HepG2 (cell line): Measurements from ENCODE around the gene VKORC1. TPM values are rescaled to one million over a fixed set of nuclear protein-coding genes. Genes with fewer than 3 reads are reported as not detected.

Experiments used
- CBX5 ChIP-seq: sonication (generic); formaldehyde crosslinking; IDR thresholded peaks from 2 replicates; pipeline ENCODE4 v1.4.0; 2020; ENCODE audit warnings: missing genetic modification reagents, borderline replicate concordance
- CREB3 ChIP-seq: sonication (generic); formaldehyde crosslinking; IDR thresholded peaks from 2 replicates; pipeline ENCODE4 v1.5.0; 2020; ENCODE audit warnings: missing genetic modification reagents
- FOXA3 ChIP-seq: IDR thresholded peaks from 2 replicates; pipeline ENCODE4 v1.6.1; 2016; ENCODE audit warnings: missing genetic modification reagents, missing compliant biosample characterization
- GZF1 ChIP-seq: sonication (generic); formaldehyde crosslinking; IDR thresholded peaks from 2 replicates; pipeline ENCODE4 v1.5.1; 2020; ENCODE audit warnings: mild to moderate bottlenecking, missing genetic modification reagents
- HHEX ChIP-seq: IDR thresholded peaks from 2 replicates; pipeline ENCODE4 v1.6.1; 2016; ENCODE audit warnings: control low read depth
- HNRNPK ChIP-seq: fragments of 200-400 bp; formaldehyde crosslinking; IDR thresholded peaks from 2 replicates; pipeline ENCODE4 v1.6.1; 2018; ENCODE audit warnings: low read length, low read depth, moderate library complexity, mild to moderate bottlenecking; ENCODE audit not compliant: poor library complexity, severe bottlenecking
- KAT8 ChIP-seq: IDR thresholded peaks from 2 replicates; pipeline ENCODE4 v1.6.1; 2016; ENCODE audit warnings: missing genetic modification reagents, missing compliant biosample characterization
- KMT2B ChIP-seq: IDR thresholded peaks from 2 replicates; pipeline ENCODE4 v1.6.1; 2016; ENCODE audit warnings: missing genetic modification reagents, missing compliant biosample characterization
- LCORL ChIP-seq, 2 experiments: fragments of 450-650 bp in 1 of 2; sonication (generic) in 1 of 2; formaldehyde crosslinking in 1 of 2; IDR thresholded peaks; 2 replicates each; pipeline versions ENCODE4 v1.5.0 to v1.6.1; 2017 to 2020; ENCODE audit warnings: antibody characterized with exemption in 1 of 2, missing genetic modification reagents in 1 of 2
- NCOR1 ChIP-seq: fragments of 200-600 bp; sonication (generic); IDR thresholded peaks from 2 replicates; pipeline ENCODE4 v1.7.0; 2017; ENCODE audit warnings: antibody characterized with exemption, low read length, borderline replicate concordance
- NR2F1 ChIP-seq, 2 experiments: fragments of 450-650 bp in 1 of 2; formaldehyde crosslinking in 1 of 2; IDR thresholded peaks; 2 replicates each; pipeline versions ENCODE4 v1.5.0 to v1.6.1; 2016 to 2020; ENCODE audit warnings: mild to moderate bottlenecking in 1 of 2, missing compliant biosample characterization in 1 of 2, missing genetic modification reagents in 1 of 2, moderate library complexity in 1 of 2
- PAF1 ChIP-seq: IDR thresholded peaks from 2 replicates; pipeline ENCODE4 v1.6.1; 2016; ENCODE audit warnings: missing genetic modification reagents, missing compliant biosample characterization
- RBAK ChIP-seq: sonication (generic); formaldehyde crosslinking; IDR thresholded peaks from 2 replicates; pipeline ENCODE4 v1.5.1; 2020; ENCODE audit warnings: mild to moderate bottlenecking, missing genetic modification reagents
- REL ChIP-seq: sonication (generic); formaldehyde crosslinking; conservative IDR thresholded peaks from 2 replicates; pipeline ENCODE4 v1.8.0; 2022; ENCODE audit warnings: mild to moderate bottlenecking, missing genetic modification reagents, moderate library complexity
- SALL2 ChIP-seq: sonication (generic); formaldehyde crosslinking; IDR thresholded peaks from 2 replicates; pipeline ENCODE4 v1.8.1; 2023; ENCODE audit warnings: mild to moderate bottlenecking, missing genetic modification reagents, inconsistent platforms
- SRSF1 ChIP-seq: fragments of 200-400 bp; formaldehyde crosslinking; optimal IDR thresholded peaks from 2 replicates; pipeline ENCODE3; 2017; ENCODE audit warnings: mild to moderate bottlenecking, low read depth, low read length, moderate library complexity
- ZFP36 ChIP-seq: fragments of 150-350 bp; IDR thresholded peaks from 2 replicates; pipeline ENCODE4 v1.6.1; 2018; ENCODE audit warnings: borderline replicate concordance, low read length, low read depth; ENCODE audit not compliant: partially characterized antibody
- ZNF138 ChIP-seq: sonication (generic); formaldehyde crosslinking; IDR thresholded peaks from 2 replicates; pipeline ENCODE4 v1.5.0; 2020; ENCODE audit warnings: mild to moderate bottlenecking, low read depth, missing genetic modification reagents
- ZNF251 ChIP-seq: sonication (generic); formaldehyde crosslinking; IDR thresholded peaks from 2 replicates; pipeline ENCODE4 v1.9.0; 2021; ENCODE audit warnings: mild to moderate bottlenecking, missing genetic modification reagents
- ZNF34 ChIP-seq: sonication (generic); formaldehyde crosslinking; IDR thresholded peaks from 2 replicates; pipeline ENCODE4 v1.4.0; 2020; ENCODE audit warnings: mild to moderate bottlenecking, missing genetic modification reagents, borderline replicate concordance
- ZNF430 ChIP-seq: sonication (generic); formaldehyde crosslinking; IDR thresholded peaks from 2 replicates; pipeline ENCODE4 v1.9.0; 2021; ENCODE audit warnings: mild to moderate bottlenecking, missing genetic modification reagents
- ZNF446 ChIP-seq: sonication (generic); formaldehyde crosslinking; IDR thresholded peaks from 2 replicates; pipeline ENCODE4 v1.5.0; 2020; ENCODE audit warnings: mild to moderate bottlenecking, missing genetic modification reagents
- ZNF496 ChIP-seq: sonication (generic); formaldehyde crosslinking; IDR thresholded peaks from 2 replicates; pipeline ENCODE4 v1.8.1; 2023; ENCODE audit warnings: mild to moderate bottlenecking, moderate library complexity, missing genetic modification reagents; ENCODE audit not compliant: insufficient replicate concordance
- ZNF503 ChIP-seq: sonication (generic); formaldehyde crosslinking; IDR thresholded peaks from 2 replicates; pipeline ENCODE4 v1.4.0; 2020; ENCODE audit warnings: missing genetic modification reagents
- ZNF530 ChIP-seq: sonication (generic); formaldehyde crosslinking; IDR thresholded peaks from 2 replicates; pipeline ENCODE4 v1.5.0; 2020; ENCODE audit warnings: low read depth, mild to moderate bottlenecking, missing genetic modification reagents
- ZNF569 ChIP-seq: sonication (generic); formaldehyde crosslinking; IDR thresholded peaks from 2 replicates; pipeline ENCODE4 v1.5.0; 2020; ENCODE audit warnings: mild to moderate bottlenecking, missing genetic modification reagents, moderate library complexity, borderline replicate concordance
- ZNF766 ChIP-seq: sonication (generic); formaldehyde crosslinking; IDR thresholded peaks from 2 replicates; pipeline ENCODE4 v1.5.0; 2020; ENCODE audit warnings: missing genetic modification reagents, borderline replicate concordance
- ZNF850 ChIP-seq: sonication (generic); formaldehyde crosslinking; conservative IDR thresholded peaks from 2 replicates; pipeline ENCODE4 v1.9.0; 2021; ENCODE audit warnings: mild to moderate bottlenecking, missing genetic modification reagents
- ZSCAN30 ChIP-seq: sonication (generic); formaldehyde crosslinking; IDR thresholded peaks from 2 replicates; pipeline ENCODE4 v1.5.0; 2020; ENCODE audit warnings: mild to moderate bottlenecking, missing genetic modification reagents
- polyA plus RNA-seq, 8 experiments: library from polyadenylated mRNA; depleted of rRNA in 3 of 8; stranded (reverse) in 7 of 8; unstranded in 1 of 8; fragments of >200 nt; fragmentation: Illumina TruSeq in 4 of 8; extraction: Trizol in 4 of 8; gene quantifications; 2 replicates each; pipeline versions ENCODE4 v1.2.1 to v1.2.3, GENCODE V29; 2011 to 2016; ENCODE audit warnings: low read depth in 4 of 8, missing spikeins in 1 of 8, mixed read lengths in 1 of 8; ENCODE audit not compliant: insufficient read depth in 1 of 8
- total RNA-seq, 5 experiments: library from RNA; depleted of rRNA; stranded (reverse); fragments of >200 nt; fragmentation: Illumina TruSeq; extraction: Trizol; gene quantifications; 2 replicates each; pipeline ENCODE4 v1.2.3, GENCODE V29; 2016; ENCODE audit warnings: low read depth in 1 of 5

Gene VKORC1
- total and polyA plus RNA-seq, 2 of the 13 experiments (the other 11 are each of a cell fraction or from before 2014, with no cell fraction given): 141 to 615 TPM

- TF ChIP-seq CBX5 (no peak), ZNF430 (CRISPR knock-in tag) (no peak), RBAK (CRISPR knock-in tag) (no peak), SALL2 (peak; percentile 44; the same call in 1 of the 2 replicates), FOXA3 (CRISPR knock-in tag) (peak; percentile 56), ZNF446 (CRISPR knock-in tag) (no peak), CREB3 (CRISPR knock-in tag) (no peak), KMT2B (CRISPR knock-in tag) (peak; percentile 84), GZF1 (no peak), SRSF1 (no peak), HHEX (CRISPR knock-in tag) (no peak), ZNF251 (no peak), ZNF496 (CRISPR knock-in tag) (no peak), LCORL (IDR thresholded peaks at IDR 0.05) (no peak), LCORL (CRISPR knock-in tag; IDR thresholded peaks at IDR 0.05) (no peak; the same call in 1 of the 2 replicates), ZNF34 (0 out of 2 replicates have a peak, but pooled peaks have one; percentile 80), NCOR1 (peak; percentile 37; the same call in 1 of the 2 replicates), NR2F1 (CRISPR knock-in tag; IDR thresholded peaks at IDR 0.05) (no peak), ZFP36 (no peak), ZNF850 (CRISPR knock-in tag) (no peak), ZNF503 (CRISPR knock-in tag) (peak; percentile 72; the same call in 1 of the 2 replicates), PAF1 (no peak), ZNF530 (no peak), REL (CRISPR knock-in tag) (no peak), KAT8 (CRISPR knock-in tag) (peak; percentile 97), ZNF766 (CRISPR knock-in tag) (peak; percentile 38; the same call in 1 of the 2 replicates), ZNF569 (no peak), ZSCAN30 (no peak), HNRNPK (peak; percentile 85), ZNF138 (CRISPR knock-in tag) (no peak)
Measured at GRCh38 chr16:31117384-31118222, 23.0 kb upstream of the VKORC1 start, which contains the start of gene KAT8 (continued).
